GM12873 (cell line): Measurements from ENCODE around the gene SLC34A3.

Experiments
- TF ChIP-seq, protein P1 (sequence below): IDR thresholded peaks from 2 replicates; pipeline ENCODE4 v1.5.1; 2012; ENCODE audit warnings: low read depth, mild to moderate bottlenecking, moderate library complexity, low read length, control low read depth; ENCODE audit not compliant: insufficient read depth; ENCODE audit errors: missing control alignments

Gene SLC34A3

DNA sequence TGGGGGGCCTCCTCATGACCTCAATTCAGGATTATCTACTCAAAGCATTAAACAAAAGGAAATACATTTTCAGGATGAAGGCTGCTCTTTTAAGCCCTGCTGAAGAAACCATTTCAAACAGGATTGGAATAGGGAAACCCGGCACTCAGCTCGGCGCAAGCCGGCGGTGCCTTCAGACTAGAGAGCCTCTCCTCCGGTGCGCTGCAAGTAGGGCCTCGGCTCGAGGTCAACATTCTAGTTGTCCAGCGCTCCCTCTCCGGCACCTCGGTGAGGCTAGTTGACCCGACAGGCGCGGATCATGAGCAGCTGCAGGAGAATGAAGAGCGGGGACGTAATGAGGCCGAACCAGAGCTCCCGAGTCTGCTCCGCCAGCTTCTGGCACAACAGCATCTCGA, 26.0 kb upstream of the SLC34A3 start:
- TF ChIP-seq, protein P1, sequence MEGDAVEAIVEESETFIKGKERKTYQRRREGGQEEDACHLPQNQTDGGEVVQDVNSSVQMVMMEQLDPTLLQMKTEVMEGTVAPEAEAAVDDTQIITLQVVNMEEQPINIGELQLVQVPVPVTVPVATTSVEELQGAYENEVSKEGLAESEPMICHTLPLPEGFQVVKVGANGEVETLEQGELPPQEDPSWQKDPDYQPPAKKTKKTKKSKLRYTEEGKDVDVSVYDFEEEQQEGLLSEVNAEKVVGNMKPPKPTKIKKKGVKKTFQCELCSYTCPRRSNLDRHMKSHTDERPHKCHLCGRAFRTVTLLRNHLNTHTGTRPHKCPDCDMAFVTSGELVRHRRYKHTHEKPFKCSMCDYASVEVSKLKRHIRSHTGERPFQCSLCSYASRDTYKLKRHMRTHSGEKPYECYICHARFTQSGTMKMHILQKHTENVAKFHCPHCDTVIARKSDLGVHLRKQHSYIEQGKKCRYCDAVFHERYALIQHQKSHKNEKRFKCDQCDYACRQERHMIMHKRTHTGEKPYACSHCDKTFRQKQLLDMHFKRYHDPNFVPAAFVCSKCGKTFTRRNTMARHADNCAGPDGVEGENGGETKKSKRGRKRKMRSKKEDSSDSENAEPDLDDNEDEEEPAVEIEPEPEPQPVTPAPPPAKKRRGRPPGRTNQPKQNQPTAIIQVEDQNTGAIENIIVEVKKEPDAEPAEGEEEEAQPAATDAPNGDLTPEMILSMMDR, result no peak

DNA sequence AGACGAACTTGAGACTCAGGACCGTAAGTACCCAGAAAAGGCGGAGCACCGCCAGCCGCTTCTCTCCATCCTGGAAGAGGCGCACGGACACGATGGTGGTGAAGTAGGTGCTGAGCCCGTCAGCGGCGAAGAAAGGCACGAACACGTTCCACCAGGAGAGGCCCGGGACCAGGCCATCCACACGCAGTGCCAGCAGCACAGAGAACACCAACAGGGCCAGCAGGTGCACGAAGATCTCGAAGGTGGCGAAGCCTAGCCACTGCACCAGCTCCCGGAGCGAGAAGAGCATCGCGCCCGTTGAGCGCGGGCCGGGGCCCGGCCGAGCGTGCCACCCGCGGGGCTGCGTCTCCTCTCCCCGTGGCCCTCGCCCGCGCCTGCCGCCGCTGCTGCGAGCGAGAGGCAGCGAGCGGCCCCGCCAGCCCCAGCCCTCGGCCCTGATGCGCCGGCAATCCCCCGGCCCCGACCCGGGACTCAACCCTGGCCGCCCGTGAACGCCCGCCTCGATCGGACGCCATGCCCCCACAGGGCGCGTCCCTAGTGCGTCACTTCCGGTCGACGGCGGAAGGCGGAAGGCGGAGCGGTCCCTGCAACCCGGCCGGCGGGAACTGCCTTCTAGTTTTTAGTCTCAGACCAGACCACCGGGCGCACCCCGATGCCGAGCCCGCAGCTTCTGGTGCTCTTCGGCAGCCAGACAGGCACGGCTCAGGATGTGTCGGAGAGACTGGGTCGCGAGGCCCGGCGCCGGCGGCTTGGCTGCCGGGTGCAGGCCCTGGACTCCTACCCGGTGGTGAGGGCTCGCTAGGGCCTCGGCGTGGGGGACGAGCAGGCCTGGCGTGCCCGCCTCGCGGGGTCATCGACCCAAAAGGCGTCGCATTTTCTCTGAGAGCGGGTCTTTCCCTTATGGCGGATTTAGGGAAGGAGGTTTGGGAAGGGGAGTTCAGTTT, 25.3 kb upstream of the SLC34A3 start, which contains the start of the genes NDOR1 and TMEM203:
NDOR1 (plus strand) TSS at position 575 of the 944 bp plus-strand sequence; CDS start at position 653, 78 bp downstream.
TMEM203 (minus strand) TSS at position 523 of the 944 bp plus-strand sequence; CDS start at position 289, 234 bp downstream.
- TF ChIP-seq, protein P1, result no peak

DNA sequence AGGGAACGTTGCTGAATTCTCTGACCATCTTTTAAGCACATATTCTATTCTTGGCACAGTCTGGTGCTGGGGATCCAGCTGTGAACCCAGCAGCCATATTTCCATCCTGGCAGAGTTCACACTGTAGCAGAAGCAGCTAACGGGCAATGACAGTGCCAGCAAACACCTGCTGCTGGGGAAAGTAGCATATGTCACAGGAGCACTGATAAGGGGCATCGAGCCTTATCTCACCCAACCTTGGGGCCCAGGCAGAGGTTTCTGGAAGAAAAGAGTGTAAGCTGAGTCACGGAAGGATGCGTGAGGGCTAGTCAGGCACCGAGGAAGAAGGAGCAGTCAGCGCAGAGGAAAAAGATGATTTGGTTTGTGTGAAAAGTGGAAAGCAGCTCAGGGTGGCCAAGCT, 24.1 kb upstream of the SLC34A3 start:
- TF ChIP-seq, protein P1, result no peak

DNA sequence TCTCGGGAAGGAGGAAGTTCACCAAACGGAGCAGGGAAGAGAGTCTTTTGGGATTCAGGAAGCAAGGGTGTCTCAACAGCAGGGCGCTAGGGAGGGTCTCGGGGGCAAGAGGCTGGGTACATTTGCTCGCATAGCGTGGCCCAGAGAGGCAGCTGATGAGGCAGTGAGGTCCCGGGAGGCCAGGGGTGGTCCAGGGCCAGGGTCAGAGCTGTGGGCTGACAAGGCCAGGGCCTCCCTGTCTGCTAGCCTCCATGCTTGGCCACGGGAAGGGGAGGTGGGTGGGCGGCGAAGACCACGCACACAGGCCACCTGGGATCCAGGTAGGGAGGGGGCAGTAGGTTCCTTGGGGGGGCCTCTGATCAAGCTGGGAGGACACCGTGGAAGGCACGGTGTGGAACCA, 19.2 kb upstream of the SLC34A3 start:
- TF ChIP-seq, protein P1, result no peak

DNA sequence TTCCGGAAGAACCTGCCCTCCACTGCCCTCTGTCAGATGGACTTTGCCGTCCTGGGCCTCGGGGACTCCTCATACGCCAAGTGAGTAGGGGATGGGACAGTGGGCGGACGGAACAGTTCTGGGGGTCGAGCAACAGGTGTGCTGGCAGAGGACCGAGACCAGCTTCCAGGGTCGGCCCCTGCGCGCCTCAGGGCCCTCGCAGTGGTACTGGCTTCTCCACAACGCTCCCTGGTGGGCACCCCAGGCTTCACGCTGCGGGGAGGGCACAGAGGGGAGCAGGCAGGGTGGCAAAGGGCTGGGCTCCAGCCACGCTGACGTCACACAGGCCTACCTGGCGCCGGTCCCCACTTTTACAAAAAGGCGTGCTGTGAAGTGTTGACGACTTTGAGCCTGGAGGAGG, 18.2 kb upstream of the SLC34A3 start:
- TF ChIP-seq, protein P1, result no peak

DNA sequence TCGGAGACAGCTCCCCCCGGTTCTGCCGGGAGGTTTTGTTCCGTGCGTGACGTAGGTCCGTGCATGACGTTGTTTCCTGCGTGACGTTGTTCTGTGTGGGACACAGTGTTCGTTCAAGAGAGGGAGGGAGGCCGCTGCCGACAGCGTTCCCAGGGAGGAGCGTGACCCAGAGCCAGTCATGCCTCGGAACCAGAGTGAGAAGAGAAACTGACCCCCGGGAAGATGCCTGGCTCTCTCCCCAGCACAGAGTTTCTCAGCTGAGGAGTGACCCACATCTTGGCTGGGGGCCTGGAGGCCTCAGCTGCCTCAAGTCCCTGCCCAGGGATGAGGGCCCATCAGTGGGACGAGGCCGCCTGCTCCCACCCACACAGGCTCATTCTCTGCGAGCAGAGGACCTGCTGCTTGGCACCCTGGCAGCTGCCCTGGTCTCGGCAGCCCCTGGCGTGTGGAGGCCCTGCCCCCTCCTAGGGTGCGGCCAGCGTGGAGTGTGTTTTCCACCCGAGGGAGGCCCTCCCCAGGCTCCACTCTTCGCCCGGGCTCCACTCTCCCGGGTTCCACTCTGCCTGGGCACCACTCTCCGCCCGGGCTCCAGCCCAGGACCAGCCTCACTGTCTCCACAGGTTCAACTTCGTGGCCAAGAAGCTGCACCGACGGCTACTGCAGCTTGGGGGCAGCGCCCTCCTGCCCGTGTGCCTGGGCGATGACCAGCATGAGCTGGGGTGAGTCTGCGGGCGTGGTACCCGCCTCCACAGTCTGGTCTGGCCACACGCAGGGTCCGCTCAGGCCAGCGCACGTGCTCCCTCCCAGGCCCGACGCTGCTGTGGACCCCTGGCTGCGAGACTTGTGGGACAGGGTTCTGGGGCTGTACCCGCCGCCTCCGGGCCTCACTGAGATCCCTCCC, 17.3 kb upstream of the SLC34A3 start:
- TF ChIP-seq, protein P1, result no peak

DNA sequence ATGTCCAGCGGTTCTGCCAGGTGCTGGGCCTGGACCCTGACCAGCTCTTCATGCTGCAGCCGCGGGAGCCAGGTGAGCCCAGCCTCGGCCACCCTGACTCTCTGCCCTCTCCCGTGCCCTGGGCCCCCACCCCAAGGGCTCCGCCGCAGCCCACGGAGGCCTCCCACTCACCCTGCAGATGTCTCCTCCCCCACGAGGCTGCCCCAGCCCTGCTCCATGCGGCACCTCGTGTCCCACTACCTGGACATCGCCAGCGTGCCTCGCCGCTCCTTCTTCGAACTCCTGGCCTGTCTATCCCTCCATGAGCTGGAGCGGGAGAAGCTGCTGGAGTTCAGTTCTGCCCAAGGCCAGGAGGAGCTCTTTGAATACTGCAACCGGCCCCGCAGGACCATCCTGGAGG, 16.1 kb upstream of the SLC34A3 start:
- TF ChIP-seq, protein P1, result no peak
